NCI-H2171 (cell line): Measurements from ENCODE around the gene CPVL.
A peak's percentile ranks its signal among the peaks of the same experiment; 100 is the strongest.

ENCODE experiments used
- DNase-seq: peaks from one replicate; lab custom pipeline; 2025; lab: John Stamatoyannopoulos, UW

Gene CPVL

GRCh38 chr7:29146057-29146706, at the start of gene CPVL:
Gene CPVL, minus strand, starts transcription at chr7:29146537. Its CDS starts 25,476 bp downstream, at chr7:29121061.
- peak; percentile 74 for DNase-seq

GRCh38 chr7:29194594-29195427, 48.5 kb upstream of the CPVL start, which contains the start of gene CHN2:
Gene CHN2, plus strand, starts transcription at chr7:29194775.
- DNase-seq = peak; percentile 13

DNA sequence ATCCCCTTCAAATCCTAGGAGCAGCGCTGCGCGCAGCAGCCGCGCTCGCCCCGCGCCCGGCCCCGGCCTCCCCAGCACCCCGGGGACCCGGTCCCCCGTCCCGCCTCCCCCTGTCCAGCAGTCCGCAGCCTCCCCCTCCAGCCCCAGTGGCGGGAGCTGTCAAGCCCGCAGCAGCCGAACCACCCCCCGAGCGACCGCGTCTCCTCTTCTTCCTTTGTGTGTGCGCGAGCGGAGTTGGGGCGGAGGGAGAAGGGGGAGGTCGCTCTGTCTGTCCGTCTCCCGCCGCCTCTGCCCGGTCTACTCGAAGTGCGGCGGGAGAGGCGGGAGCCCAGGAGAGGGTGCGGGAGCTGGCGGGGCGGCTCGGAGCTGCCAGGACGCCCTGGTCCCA, 47.9 kb upstream of the CPVL start:
- no peak for DNase-seq

GRCh38 chr7:29193316-29194205, 47.2 kb upstream of the CPVL start:
- DNase-seq = no peak

- DNase-seq = no peak
Observed at GRCh38 chr7:29192811-29193210, 46.5 kb upstream of the CPVL start.

GRCh38 chr7:29192323-29192722, 46.0 kb upstream of the CPVL start:
- no peak for DNase-seq

GRCh38 chr7:29190349-29191045, 44.2 kb upstream of the CPVL start:
- no peak for DNase-seq

DNA sequence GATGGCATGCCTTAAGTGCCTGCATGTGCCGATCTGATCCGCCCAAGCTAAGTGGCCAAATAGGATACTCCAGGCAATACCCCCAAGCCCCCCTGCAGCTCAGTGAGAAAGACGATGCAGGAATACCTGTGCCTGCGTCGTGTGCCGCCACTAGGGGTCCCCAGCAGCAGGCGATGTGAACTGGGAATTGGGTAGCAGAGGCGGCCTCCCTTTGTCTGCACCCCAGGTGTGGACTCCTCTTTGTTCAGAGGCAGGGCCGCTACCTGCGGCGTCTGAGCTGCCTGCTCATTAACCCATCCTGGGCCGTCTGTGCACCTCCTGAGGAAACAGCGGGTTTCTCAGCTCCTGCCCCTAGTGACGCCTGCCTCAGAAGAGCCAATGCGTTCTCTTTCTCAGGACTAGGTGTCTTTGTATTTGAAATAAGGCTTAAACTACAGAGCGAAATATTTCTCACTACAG, 43.4 kb upstream of the CPVL start:
- DNase-seq = peak; percentile 74

DNA sequence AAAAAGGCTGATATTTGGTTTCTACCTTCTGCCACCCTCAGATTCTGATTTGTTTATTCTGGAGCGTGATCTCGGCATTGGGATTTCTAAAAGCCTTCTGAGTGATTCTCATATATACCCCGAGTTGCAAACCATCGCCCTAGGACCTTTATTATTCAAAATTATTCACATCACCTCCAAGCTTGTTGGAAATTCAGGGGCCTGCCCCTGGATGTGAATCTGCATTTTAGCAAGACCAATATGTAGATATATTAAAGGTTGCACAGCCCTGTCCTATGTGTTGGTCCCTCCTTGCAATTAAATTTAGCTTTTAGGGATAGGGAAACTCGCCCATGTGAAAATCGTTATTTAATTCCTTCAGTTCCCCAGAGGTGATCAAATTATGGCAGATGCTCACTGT, 39.3 kb upstream of the CPVL start:
- peak; percentile 15 for DNase-seq

- DNase-seq = no peak
Observed at GRCh38 chr7:29184599-29184998, 38.3 kb upstream of the CPVL start.

GRCh38 chr7:29179115-29179514, 32.8 kb upstream of the CPVL start:
- no peak for DNase-seq

DNA sequence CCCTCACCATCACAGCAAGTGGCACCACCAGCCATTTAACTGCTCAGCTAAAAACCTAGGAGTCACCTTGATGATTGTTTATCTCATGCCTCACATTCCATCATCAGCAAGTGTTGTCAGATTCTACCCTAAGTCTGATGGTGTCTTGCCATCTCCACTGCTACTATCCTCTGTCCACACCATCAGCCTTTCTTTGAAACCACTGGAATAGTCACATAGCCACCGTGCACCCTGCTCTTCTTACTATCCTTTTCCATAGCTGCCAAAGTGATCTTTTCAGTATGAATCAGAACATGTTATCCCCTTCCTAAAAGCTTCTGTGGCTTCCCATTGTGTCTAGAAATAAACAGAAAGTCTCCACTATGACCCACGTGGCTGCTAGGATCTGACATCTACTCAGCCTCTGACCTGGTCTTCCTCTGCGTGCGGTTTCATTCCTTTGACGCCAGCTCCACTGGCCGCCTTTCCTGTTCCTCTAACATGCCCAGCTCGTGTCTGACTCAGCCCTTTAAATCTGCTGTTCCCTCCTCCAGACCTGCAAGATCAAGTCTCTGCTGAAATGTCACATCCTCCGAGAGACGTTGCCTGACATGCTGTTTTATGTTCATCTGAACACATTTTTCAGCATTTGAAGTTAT, 31.7 kb upstream of the CPVL start:
- DNase-seq = no peak

- no peak for DNase-seq
Observed at GRCh38 chr7:29173458-29173857, 27.1 kb upstream of the CPVL start.

GRCh38 chr7:29170781-29171180, 24.4 kb upstream of the CPVL start:
- DNase-seq = no peak

GRCh38 chr7:29167721-29168120, 21.4 kb upstream of the CPVL start:
- no peak for DNase-seq

GRCh38 chr7:29163854-29164253, 17.5 kb upstream of the CPVL start:
- DNase-seq = no peak

DNA sequence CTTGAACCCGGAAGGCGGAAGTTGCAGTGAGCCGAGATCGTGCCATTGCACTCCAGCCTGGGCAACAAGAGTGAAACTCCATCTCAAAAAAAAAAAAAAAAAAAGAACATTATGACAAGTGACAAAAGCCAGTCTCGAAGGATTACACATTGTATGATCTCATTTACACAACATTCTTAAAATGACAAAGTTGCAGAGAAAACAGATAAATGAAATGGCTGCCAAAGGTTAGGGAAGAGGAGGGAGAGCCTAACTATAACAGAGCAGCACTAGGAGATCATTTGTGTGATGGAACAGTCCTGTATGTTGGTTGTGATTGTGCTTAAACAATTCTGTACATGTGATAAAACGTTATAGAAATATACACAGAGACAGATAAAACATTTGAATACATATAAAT, 16.2 kb upstream of the CPVL start:
- DNase-seq = no peak

DNA sequence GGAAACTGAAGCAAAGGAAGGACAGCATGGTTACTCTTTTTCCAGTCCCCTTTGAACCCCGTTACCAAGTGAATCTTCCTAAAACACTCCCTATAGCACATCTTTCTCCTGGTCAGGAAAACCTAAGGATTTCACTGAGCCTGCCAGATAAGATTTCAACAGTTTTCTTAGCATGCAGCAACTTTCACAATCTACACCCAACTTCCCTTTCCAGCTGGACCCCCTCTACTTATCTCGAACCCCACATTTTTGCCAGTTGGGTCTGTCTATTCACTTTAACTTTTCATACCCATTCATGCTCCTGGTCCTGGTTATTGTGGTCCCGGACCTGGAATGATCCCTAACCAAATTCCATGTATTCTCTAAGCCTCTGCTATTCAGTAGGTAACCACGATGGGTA, 14.9 kb upstream of the CPVL start:
- no peak for DNase-seq

- no peak for DNase-seq
Observed at GRCh38 chr7:29160080-29160479, 13.7 kb upstream of the CPVL start.

DNA sequence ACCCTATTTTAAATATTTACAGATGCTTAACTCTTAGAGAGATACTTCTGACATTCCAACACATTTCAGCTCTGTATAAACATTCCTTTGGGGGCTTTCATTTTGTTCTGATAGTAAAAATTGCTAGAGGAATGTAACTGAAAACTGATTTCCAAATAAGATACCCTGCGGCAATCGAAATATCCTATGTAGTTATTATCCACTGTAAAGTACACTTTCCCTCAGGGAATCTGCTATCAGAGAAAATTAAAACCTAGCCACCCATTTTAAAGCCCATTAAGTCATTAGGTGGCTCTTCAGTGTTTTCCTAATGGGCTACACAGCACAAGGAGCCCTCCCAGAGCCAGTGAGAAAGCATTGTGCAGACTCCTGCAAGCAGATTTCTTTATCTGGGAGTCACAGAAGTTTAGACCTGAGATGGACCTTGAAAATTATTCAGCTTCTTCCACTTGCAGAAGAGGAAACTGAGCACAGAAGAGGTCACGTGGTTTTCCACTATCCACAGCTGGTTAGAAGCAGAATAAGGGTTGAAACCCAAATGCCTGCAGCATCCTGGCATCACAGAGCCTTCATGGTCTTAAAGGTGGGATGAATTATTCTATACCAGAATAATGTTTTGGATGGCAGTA, 12.6 kb upstream of the CPVL start:
- no peak for DNase-seq
